HFFc6 (cell line): ENCODE results near the gene C6orf52. TPM values are rescaled to one million over a fixed set of nuclear protein-coding genes. Genes with fewer than 3 reads are reported as not detected.

Source experiments
- DNase-seq: peaks from one replicate; pipeline ENCODE4 v3.0.0-alpha.2; 2018
- H3K27ac Mint-ChIP-seq: 2 replicates; pipeline ENCODE4 v1.8.0; 2020; ENCODE audit warnings: mild to moderate bottlenecking, mixed read lengths
- H3K27me3 Mint-ChIP-seq: 2 replicates; pipeline ENCODE4 v1.8.0; 2021; ENCODE audit warnings: mild to moderate bottlenecking, moderate library complexity, mixed read lengths; ENCODE audit not compliant: insufficient read depth
- H3K36me3 Mint-ChIP-seq: 2 replicates; pipeline ENCODE4 v1.8.0; 2021; ENCODE audit warnings: low read depth, mixed read lengths
- H3K4me1 Mint-ChIP-seq: 2 replicates; pipeline ENCODE4 v1.8.0; 2020; ENCODE audit warnings: low read depth, mixed read lengths
- H3K4me3 Mint-ChIP-seq: 2 replicates; pipeline ENCODE4 v1.8.0; 2020; ENCODE audit warnings: mild to moderate bottlenecking, moderate library complexity, mixed read lengths
- H3K9me3 Mint-ChIP-seq: 2 replicates; pipeline ENCODE4 v1.8.0; 2020; ENCODE audit warnings: mild to moderate bottlenecking, mixed read lengths
- CTCF ChIP-seq: fragments of 200-600 bp; sonication (generic); IDR thresholded peaks from 2 replicates; pipeline ENCODE4 v1.5.0; 2021; ENCODE audit warnings: antibody characterized with exemption, mild to moderate bottlenecking
- total RNA-seq, 6 experiments: library from RNA; stranded (reverse); fragmentation: NEBNext Ultra II Directional; extraction: Animal tissue kit (Norgen Biotek cat#: 25700); gene quantifications; 2 replicates in 1 of 6; 3 replicates in 5 of 6; pipeline ENCODE4 v1.2.3, GENCODE V29; 2021

Gene C6orf52
- total RNA-seq, 6 experiments from 2014 or later: not detected

- no peaks in the 10 kb centered on the region for H3K36me3 Mint-ChIP-seq
- H3K27me3 Mint-ChIP-seq: peaks cover 15% of the 10 kb centered on the region
- no peak for TF ChIP-seq CTCF
- peaks cover 7% of the 10 kb centered on the region for H3K9me3 Mint-ChIP-seq
- H3K4me3 Mint-ChIP-seq: no peak overlapping the region
- H3K4me1 Mint-ChIP-seq: no peaks in the 10 kb centered on the region
- no peak for DNase-seq
- no peak overlapping the region for H3K27ac Mint-ChIP-seq
Measured at GRCh38 chr6:10659699-10660348, 34.6 kb downstream of the C6orf52 start.

- Mint-ChIP-seq H3K4me3 (no peak overlapping the region), H3K9me3 (peaks cover 7% of the 10 kb centered on the region; the same call in 1 of the 2 replicates), H3K36me3 (no peaks in the 10 kb centered on the region), H3K27me3 (peaks cover 15% of the 10 kb centered on the region), H3K4me1 (no peaks in the 10 kb centered on the region), H3K27ac (no peak overlapping the region)
- TF ChIP-seq CTCF: no peak
- no peak for DNase-seq
Measured at GRCh38 chr6:10658910-10659698, 35.3 kb downstream of the C6orf52 start.

GRCh38 chr6:10655508-10656055 is 38.8 kb downstream of the C6orf52 start:
- peaks cover 9% of the 10 kb centered on the region for H3K27me3 Mint-ChIP-seq
- H3K9me3 Mint-ChIP-seq: peaks cover 4% of the 10 kb centered on the region; the same call in 1 of the 2 replicates
- H3K4me1 Mint-ChIP-seq: no peaks in the 10 kb centered on the region
- H3K27ac Mint-ChIP-seq: no peak overlapping the region
- no peak for DNase-seq
- no peaks in the 10 kb centered on the region for H3K36me3 Mint-ChIP-seq
- no peak overlapping the region for H3K4me3 Mint-ChIP-seq
- TF ChIP-seq CTCF: no peak

GRCh38 chr6:10644225-10644624 is 50.2 kb downstream of the C6orf52 start:
- Mint-ChIP-seq H3K27me3 (peaks cover 7% of the 10 kb centered on the region), H3K4me1 (no peaks in the 10 kb centered on the region), H3K9me3 (no peaks in the 10 kb centered on the region; the same call in 1 of the 2 replicates), H3K4me3 (no peak overlapping the region), H3K36me3 (no peaks in the 10 kb centered on the region), H3K27ac (no peak overlapping the region)
- no peak for DNase-seq
- TF ChIP-seq CTCF: no peak

GRCh38 chr6:10643201-10643651 is 51.2 kb downstream of the C6orf52 start:
- DNase-seq: no peak
- no peak for TF ChIP-seq CTCF
- Mint-ChIP-seq H3K27me3 (peaks cover 7% of the 10 kb centered on the region), H3K27ac (no peak overlapping the region), H3K9me3 (no peaks in the 10 kb centered on the region; the same call in 1 of the 2 replicates), H3K4me1 (no peaks in the 10 kb centered on the region), H3K36me3 (no peaks in the 10 kb centered on the region), H3K4me3 (no peak overlapping the region)
